Osteoblast (primary cell): ENCODE data around the gene RHBDF1. TPM values are rescaled to one million over a fixed set of nuclear protein-coding genes. Genes with fewer than 3 reads are reported as not detected.
A peak's percentile ranks its signal among the peaks of the same experiment; 100 is the strongest.

Experiments used
- DNase-seq: peaks from one replicate; pipeline ENCODE4 v3.0.0; 2011; ENCODE audit warnings: low spot score, mixed read lengths; ENCODE audit not compliant: insufficient read length; ENCODE audit errors: missing footprints
- H2AFZ ChIP-seq: 2 replicates; pipeline ENCODE4 v1.6.0; 2011; ENCODE audit warnings: mild to moderate bottlenecking, low read length
- H3K27ac ChIP-seq: 2 replicates; pipeline ENCODE4 v1.5.1; 2011; ENCODE audit warnings: mild to moderate bottlenecking, low read depth, low read length, moderate library complexity
- H3K27me3 ChIP-seq: 2 replicates; pipeline ENCODE4 v1.6.0; 2012; ENCODE audit warnings: mild to moderate bottlenecking, control low read depth, inconsistent platforms, low read length, moderate library complexity; ENCODE audit not compliant: insufficient read depth
- H3K36me3 ChIP-seq: 2 replicates; pipeline ENCODE4 v1.5.1; 2011; ENCODE audit warnings: mild to moderate bottlenecking, low read length, control low read depth, moderate library complexity; ENCODE audit not compliant: insufficient read depth
- H3K4me1 ChIP-seq: 2 replicates; pipeline ENCODE4 v1.5.1; 2011; ENCODE audit warnings: mild to moderate bottlenecking, low read length, control low read depth, moderate library complexity; ENCODE audit not compliant: insufficient read depth
- H3K4me2 ChIP-seq: 2 replicates; pipeline ENCODE4 v1.6.0; 2011; ENCODE audit warnings: mild to moderate bottlenecking, low read length; ENCODE audit not compliant: insufficient read depth
- H3K4me3 ChIP-seq: fragments of 200-600 bp; sonication (generic); 3 replicates; pipeline ENCODE4 v1.5.1; 2012; ENCODE audit warnings: mild to moderate bottlenecking, low read length, inconsistent platforms; ENCODE audit not compliant: insufficient read depth
- H3K79me2 ChIP-seq: 2 replicates; pipeline ENCODE4 v1.6.0; 2012; ENCODE audit warnings: mild to moderate bottlenecking, low read length, control low read depth, inconsistent platforms; ENCODE audit not compliant: insufficient read depth
- H3K9me3 ChIP-seq: 2 replicates; pipeline ENCODE4 v1.5.1; 2011; ENCODE audit warnings: low read depth, low read length, control low read depth
- H4K20me1 ChIP-seq: 2 replicates; pipeline ENCODE4 v1.6.0; 2012; ENCODE audit warnings: mild to moderate bottlenecking, low read length, control low read depth; ENCODE audit not compliant: insufficient read depth
- CTCF ChIP-seq: IDR thresholded peaks from 2 replicates; pipeline ENCODE4 v1.5.1; 2011; ENCODE audit warnings: mild to moderate bottlenecking, low read depth, low read length, moderate library complexity; ENCODE audit errors: extremely low read depth
- total RNA-seq: library from RNA; depleted of rRNA; stranded (reverse); fragments of >200 nt; gene quantifications from 2 replicates; pipeline ENCODE4 v1.2.3, GENCODE V29; 2012

The RHBDF1 gene
- total RNA-seq, 1 donor = 32.2 TPM

- H3K9me3 ChIP-seq = no peaks in the 10 kb centered on the region
- H4K20me1 ChIP-seq = peaks cover 8% of the 10 kb centered on the region
- no peak overlapping the region for H3K4me3 ChIP-seq
- no peak for TF ChIP-seq CTCF
- H3K79me2 ChIP-seq = no peaks in the 10 kb centered on the region
- H3K4me1 ChIP-seq = peaks cover 13% of the 10 kb centered on the region
- peaks cover 41% of the 10 kb centered on the region for H3K36me3 ChIP-seq
- H2AFZ ChIP-seq = no peak overlapping the region
- H3K27ac ChIP-seq = no peak overlapping the region
- no peak for DNase-seq
- no peaks in the 10 kb centered on the region for H3K27me3 ChIP-seq
- H3K4me2 ChIP-seq = no peak overlapping the region
Observed at GRCh38 chr16:112153-112840, 39.9 kb upstream of the RHBDF1 start.

- Histone ChIP-seq H4K20me1 (peaks cover 32% of the 10 kb centered on the region), H3K27ac (no peak overlapping the region), H3K4me2 (no peak overlapping the region), H3K36me3 (peaks cover 40% of the 10 kb centered on the region), H3K27me3 (no peaks in the 10 kb centered on the region), H3K79me2 (no peaks in the 10 kb centered on the region), H3K4me1 (peaks cover 12% of the 10 kb centered on the region), H3K4me3 (no peak overlapping the region), H3K9me3 (no peaks in the 10 kb centered on the region), H2AFZ (no peak overlapping the region)
- peak; percentile 85 for TF ChIP-seq CTCF
- peak; percentile 92 for DNase-seq
Observed at GRCh38 chr16:106623-107324, 34.3 kb upstream of the RHBDF1 start.

GRCh38 chr16:105521-105920 is 33.1 kb upstream of the RHBDF1 start:
- Histone ChIP-seq H4K20me1 (peaks cover 41% of the 10 kb centered on the region), H3K4me2 (no peak overlapping the region), H3K4me1 (peaks cover 15% of the 10 kb centered on the region), H3K4me3 (no peak overlapping the region), H2AFZ (no peak overlapping the region), H3K27me3 (no peaks in the 10 kb centered on the region), H3K9me3 (no peaks in the 10 kb centered on the region), H3K27ac (no peak overlapping the region), H3K36me3 (peaks cover 29% of the 10 kb centered on the region), H3K79me2 (no peaks in the 10 kb centered on the region)
- no peak for DNase-seq
- no peak for TF ChIP-seq CTCF

GRCh38 chr16:104928-105327 is 32.5 kb upstream of the RHBDF1 start:
- peaks cover 41% of the 10 kb centered on the region for H4K20me1 ChIP-seq
- no peak overlapping the region for H2AFZ ChIP-seq
- H3K4me2 ChIP-seq = no peak overlapping the region
- no peak overlapping the region for H3K4me3 ChIP-seq
- no peak for TF ChIP-seq CTCF
- peaks cover 15% of the 10 kb centered on the region for H3K4me1 ChIP-seq
- H3K27me3 ChIP-seq = no peaks in the 10 kb centered on the region
- no peak for DNase-seq
- peaks cover 31% of the 10 kb centered on the region for H3K36me3 ChIP-seq
- H3K27ac ChIP-seq = no peak overlapping the region
- no peaks in the 10 kb centered on the region for H3K79me2 ChIP-seq
- no peaks in the 10 kb centered on the region for H3K9me3 ChIP-seq
